Activated T-helper 1 cell treated with anti-CD3 and anti-CD28 coated beads, Interleukin-12 subunit alpha, Interleukin-12 subunit beta, Interleukin-2, Interleukin-4 antibody, amounts not matched to agents 30 ng/mL and 10 ng/mL and 1 ng/mL, durations not matched to agents 14 hours and 24 hours and 36 hours (primary cell): ENCODE measurements around the gene ACO2. TPM values are rescaled to one million over a fixed set of nuclear protein-coding genes. Genes with fewer than 3 reads are reported as not detected.

Experiments
- DNase-seq: peaks from one replicate; pipeline ENCODE4 v3.0.0; 2021; ENCODE audit warnings: low spot score
- H3K27ac Mint-ChIP-seq: one replicate; pipeline ENCODE4 v1.8.0; 2021; ENCODE audit warnings: mild to moderate bottlenecking, mixed read lengths
- H3K27me3 Mint-ChIP-seq: one replicate; pipeline ENCODE4 v1.8.0; 2022; ENCODE audit warnings: mild to moderate bottlenecking, moderate library complexity, mixed read lengths; ENCODE audit not compliant: insufficient read depth
- H3K36me3 Mint-ChIP-seq: one replicate; pipeline ENCODE4 v1.8.0; 2021; ENCODE audit warnings: low read depth, mixed read lengths
- H3K4me1 Mint-ChIP-seq: one replicate; pipeline ENCODE4 v1.8.0; 2021; ENCODE audit warnings: low read depth, mixed read lengths
- H3K4me3 Mint-ChIP-seq: one replicate; pipeline ENCODE4 v1.8.0; 2021; ENCODE audit warnings: mild to moderate bottlenecking, moderate library complexity, mixed read lengths
- H3K9me3 Mint-ChIP-seq: one replicate; pipeline ENCODE4 v1.8.0; 2021; ENCODE audit warnings: mixed read lengths
- intact Hi-C: fragments of 100-400 bp; cut with micrococcal nuclease; formaldehyde crosslinking; loops from one replicate; pipeline ENCODE4 v1.15.1; 2024
- total RNA-seq: library from RNA; stranded (reverse); gene quantifications from 2 replicates; pipeline ENCODE4 v1.2.3, GENCODE V29; 2022

Gene ACO2
- total RNA-seq, 1 donor from 2014 or later: 101 TPM

DNA sequence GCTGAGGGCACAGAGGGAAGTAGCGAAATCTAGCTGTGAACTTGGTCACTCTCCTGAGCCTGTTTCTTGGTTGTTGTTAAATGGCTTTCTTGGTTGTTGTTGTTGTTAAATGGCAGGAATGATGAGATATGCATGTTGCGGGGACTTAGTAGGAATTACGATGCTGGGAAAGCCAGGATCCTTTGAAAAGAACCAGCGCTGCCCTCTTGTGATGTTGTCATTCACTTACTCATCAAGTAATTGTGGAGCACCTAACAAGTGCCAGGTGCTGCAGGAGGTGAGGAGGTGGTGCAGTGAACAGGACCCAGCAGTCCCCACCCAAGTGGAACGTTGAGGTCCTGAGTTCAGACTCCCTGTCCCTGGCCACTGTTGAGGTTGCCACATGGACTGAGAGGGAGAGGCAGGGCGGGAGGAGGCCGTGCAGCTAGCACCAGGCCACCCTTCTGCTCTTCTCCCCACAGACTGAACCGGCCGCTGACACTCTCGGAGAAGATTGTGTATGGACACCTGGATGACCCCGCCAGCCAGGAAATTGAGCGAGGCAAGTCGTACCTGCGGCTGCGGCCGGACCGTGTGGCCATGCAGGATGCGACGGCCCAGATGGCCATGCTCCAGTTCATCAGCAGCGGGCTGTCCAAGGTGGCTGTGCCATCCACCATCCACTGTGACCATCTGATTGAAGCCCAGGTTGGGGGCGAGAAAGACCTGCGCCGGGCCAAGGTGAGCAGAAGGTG, 38.6 kb downstream of the ACO2 start:
- H3K4me3 Mint-ChIP-seq: no peak overlapping the region
- H3K27me3 Mint-ChIP-seq: no peaks in the 10 kb centered on the region
- intact Hi-C loops: no loop called here

DNA sequence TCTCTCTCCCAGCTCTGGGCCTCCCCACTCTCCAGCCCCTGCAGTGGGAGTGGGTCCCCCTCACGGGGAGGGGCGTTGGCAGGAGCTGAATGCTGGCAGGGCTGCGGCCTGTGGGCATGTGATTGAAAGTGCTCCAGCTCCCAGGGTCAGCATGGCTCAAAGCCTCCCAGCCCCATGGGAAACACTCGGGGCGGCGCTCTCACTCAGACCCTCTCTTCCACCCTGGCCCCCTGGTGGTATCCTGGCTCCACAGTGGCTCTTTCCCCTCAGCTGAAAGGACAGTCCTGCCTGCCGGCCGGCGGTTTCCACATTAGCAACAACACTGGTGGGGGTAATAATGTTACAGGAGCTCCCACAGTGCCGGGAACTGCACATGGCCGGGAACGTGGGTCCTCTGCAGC, 39.9 kb downstream of the ACO2 start:
- no peak overlapping the region for H3K4me3 Mint-ChIP-seq
- intact Hi-C loops: no loop called here
- H3K9me3 Mint-ChIP-seq: no peaks in the 10 kb centered on the region
- DNase-seq: no peak
- H3K4me1 Mint-ChIP-seq: no peaks in the 10 kb centered on the region
- peaks cover 22% of the 10 kb centered on the region for H3K36me3 Mint-ChIP-seq
- H3K27me3 Mint-ChIP-seq: no peaks in the 10 kb centered on the region
- no peak overlapping the region for H3K27ac Mint-ChIP-seq

More for the DNA sequence above, 38.6 kb downstream of the ACO2 start:
- no peaks in the 10 kb centered on the region for H3K4me1 Mint-ChIP-seq
- no peak overlapping the region for H3K27ac Mint-ChIP-seq
- no peak for DNase-seq
- H3K36me3 Mint-ChIP-seq: peaks cover 15% of the 10 kb centered on the region
- no peaks in the 10 kb centered on the region for H3K9me3 Mint-ChIP-seq

DNA sequence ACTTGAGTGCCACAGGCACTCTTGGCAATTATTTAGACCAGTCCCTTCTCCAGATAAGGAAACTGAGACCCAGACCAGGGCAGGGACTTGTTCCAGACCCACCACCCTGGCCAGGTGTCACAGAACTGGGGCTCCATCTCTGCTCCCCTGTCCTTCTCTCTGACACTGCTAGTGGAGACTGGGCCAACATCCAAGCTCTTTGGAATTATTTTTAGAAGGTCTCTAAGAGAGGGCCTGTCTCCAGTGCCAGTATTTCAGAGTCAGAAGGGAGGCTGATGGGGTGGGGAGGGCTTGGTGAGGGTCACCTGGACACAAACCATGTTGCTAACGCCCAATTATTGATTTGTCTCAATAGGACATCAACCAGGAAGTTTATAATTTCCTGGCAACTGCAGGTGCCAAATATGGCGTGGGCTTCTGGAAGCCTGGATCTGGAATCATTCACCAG, 42.6 kb downstream of the ACO2 start:
- H3K4me1 Mint-ChIP-seq: no peaks in the 10 kb centered on the region
- H3K27ac Mint-ChIP-seq: no peak overlapping the region
- H3K36me3 Mint-ChIP-seq: peaks cover 23% of the 10 kb centered on the region
- no peak overlapping the region for H3K4me3 Mint-ChIP-seq
- DNase-seq: no peak
- intact Hi-C loops: no loop called here
- no peaks in the 10 kb centered on the region for H3K27me3 Mint-ChIP-seq
- no peaks in the 10 kb centered on the region for H3K9me3 Mint-ChIP-seq

DNA sequence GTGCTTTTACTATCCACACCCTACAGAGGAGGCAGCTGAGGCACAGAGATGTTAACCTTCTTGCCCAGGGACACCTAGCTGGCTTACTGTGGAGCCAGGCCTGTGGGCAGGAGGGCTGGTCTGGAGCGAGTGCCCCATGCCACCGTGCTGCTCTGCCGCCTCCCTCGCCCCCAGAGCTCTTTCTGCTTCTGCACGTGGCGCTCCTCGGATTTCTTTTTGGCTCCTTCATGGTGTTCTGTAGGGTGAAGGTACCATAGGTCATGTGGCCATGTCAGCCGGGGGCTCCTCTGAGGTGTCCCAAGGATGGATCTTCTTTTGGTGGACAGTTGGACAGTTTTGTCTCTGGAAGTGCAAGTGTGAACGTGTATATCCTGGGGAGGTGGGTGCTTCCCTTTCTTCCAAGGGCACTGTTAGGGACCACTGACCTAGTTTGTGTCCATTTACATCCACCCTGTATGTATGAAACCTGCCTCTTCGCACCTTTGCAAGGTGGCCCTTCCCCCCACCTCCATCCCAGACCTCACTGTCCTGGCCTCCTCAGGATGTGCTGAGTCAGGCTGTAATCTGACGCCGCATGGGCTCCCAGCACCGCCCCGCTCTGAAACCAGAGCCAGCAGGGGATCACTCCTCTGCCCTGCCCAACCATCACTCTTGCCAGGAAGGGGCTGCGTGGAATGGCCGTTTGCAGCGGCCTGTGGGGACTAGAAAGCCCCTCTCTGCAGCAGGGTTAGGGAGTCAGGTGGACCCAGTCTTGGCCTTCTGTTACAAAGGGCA, 43.7 kb downstream of the ACO2 start:
- Mint-ChIP-seq H3K36me3 (peaks cover 17% of the 10 kb centered on the region), H3K27ac (no peak overlapping the region), H3K4me3 (no peak overlapping the region), H3K9me3 (no peaks in the 10 kb centered on the region), H3K27me3 (no peaks in the 10 kb centered on the region), H3K4me1 (no peaks in the 10 kb centered on the region)
- no peak for DNase-seq
- intact Hi-C loops: no loop called here

DNA sequence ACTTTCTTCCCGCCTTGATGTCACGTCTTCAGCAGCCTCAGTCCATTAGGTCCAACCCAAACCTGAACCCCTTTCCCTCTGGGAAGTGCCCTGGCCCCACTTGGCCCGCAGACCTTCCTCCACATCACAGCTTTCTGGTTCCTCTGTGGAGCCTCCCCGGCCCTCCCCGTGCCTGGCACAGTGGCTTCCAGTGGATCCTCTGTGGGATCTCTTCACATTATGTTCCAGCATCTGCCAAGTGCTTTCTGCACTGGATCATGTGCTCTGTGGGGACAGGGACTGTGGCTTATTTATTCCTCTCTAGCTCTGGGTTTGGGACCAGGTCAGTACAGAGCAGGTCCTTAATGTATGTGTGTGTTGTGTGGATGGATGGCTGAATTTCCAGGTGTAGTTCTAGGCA, 44.5 kb downstream of the ACO2 start:
- Mint-ChIP-seq H3K36me3 (peaks cover 17% of the 10 kb centered on the region), H3K9me3 (no peaks in the 10 kb centered on the region), H3K4me1 (no peaks in the 10 kb centered on the region), H3K4me3 (no peak overlapping the region), H3K27ac (no peak overlapping the region), H3K27me3 (no peaks in the 10 kb centered on the region)
- no peak for DNase-seq
- intact Hi-C loops: no loop called here

DNA sequence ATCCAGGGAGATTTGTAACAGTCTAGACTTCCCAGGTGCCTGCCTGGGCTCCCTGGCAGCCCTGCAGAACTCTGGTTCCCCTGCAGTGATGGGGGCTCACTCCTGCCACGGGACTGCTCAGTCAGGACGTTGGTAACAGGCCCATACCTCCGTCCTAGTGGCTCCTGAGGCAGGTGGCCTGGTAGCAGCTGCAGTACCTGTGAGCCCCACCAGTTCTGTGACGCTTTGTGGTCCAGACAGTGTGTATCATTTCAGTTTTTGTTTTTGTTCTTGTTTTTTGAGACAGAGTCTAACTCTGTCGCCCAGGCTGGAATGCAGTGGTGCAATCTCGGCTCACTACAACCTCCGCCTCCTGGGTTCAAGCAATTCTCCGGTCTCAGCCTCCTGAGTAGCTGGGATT, 47.5 kb downstream of the ACO2 start:
- Mint-ChIP-seq H3K4me3 (no peak overlapping the region), H3K27ac (no peak overlapping the region), H3K36me3 (peaks cover 12% of the 10 kb centered on the region), H3K4me1 (no peaks in the 10 kb centered on the region), H3K9me3 (no peaks in the 10 kb centered on the region), H3K27me3 (no peaks in the 10 kb centered on the region)
- no peak for DNase-seq
- intact Hi-C loops: no loop called here

DNA sequence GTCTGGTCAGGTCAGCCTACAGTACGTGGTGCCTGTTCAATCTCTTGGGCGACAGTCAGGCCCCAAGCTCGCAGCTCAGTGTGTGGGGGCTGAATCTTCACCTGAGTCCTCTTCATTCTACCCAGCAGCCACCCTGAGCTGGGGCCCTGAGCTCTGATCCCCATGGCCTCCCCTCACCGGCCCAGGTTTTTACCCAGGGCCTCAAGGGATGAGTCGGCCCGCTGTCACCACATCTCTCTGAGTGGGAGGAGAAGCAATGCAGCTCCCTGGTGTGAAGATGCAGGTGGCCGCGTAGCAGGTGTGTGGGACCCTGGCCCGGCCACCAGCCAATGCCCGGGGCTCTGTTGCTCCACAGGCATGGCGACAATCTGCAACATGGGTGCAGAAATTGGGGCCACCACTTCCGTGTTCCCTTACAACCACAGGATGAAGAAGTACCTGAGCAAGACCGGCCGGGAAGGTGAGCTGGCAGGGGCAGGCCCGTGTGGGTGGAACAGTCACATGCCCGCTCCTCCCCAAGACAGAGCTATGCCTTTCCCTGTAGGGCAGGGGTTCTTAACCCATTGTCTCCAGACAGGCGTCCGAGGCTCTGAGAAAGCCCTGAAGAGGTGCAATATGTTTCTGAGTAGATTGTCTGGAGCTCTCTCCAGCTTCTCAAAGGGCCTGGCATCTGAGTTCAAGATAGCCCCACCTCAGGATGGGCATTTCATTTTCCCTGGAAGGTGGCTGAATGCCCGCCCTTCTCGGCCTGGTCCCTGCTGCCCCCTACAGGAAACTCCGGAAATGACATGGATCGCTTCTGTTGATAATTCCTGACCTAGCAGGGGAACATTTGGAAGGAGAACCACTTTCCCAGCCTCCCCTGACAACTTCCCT, 48.5 kb downstream of the ACO2 start:
- Mint-ChIP-seq H3K4me3 (no peak overlapping the region), H3K27ac (no peak overlapping the region), H3K27me3 (no peaks in the 10 kb centered on the region), H3K4me1 (no peaks in the 10 kb centered on the region), H3K36me3 (peaks cover 9% of the 10 kb centered on the region), H3K9me3 (no peaks in the 10 kb centered on the region)
- no peak for DNase-seq
- intact Hi-C loops: loop anchor here (1.0 to 2.0 kb wide), 2 partner anchors 37 to 114 kb away; no protein-coding TSS in a partner anchor

DNA sequence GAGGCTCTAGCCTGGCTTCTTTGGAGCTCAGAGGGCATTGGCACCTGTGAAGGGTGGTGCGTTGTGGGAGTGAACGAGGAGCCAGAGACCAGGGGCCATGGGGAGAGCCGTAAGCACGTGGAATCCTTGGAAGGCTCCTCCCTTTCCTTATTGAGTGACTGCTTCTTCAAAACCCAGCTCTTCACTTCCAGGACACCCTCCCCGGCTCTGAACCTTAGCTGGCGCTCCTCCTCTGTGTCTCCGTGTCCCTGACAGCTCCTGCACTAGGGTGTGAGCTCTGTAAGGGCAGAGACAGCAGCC, 49.1 kb downstream of the ACO2 start:
- Mint-ChIP-seq H3K36me3 (peaks cover 7% of the 10 kb centered on the region), H3K4me1 (no peaks in the 10 kb centered on the region), H3K27me3 (no peaks in the 10 kb centered on the region), H3K27ac (no peak overlapping the region), H3K4me3 (no peak overlapping the region), H3K9me3 (no peaks in the 10 kb centered on the region)
- intact Hi-C loops: loop anchor here (2.0 kb wide), 1 partner anchor 37 kb away; no protein-coding TSS in a partner anchor
- DNase-seq: no peak

- H3K27me3 Mint-ChIP-seq: no peaks in the 10 kb centered on the region
- no peak overlapping the region for H3K4me3 Mint-ChIP-seq
- H3K4me1 Mint-ChIP-seq: peaks cover 11% of the 10 kb centered on the region
- H3K27ac Mint-ChIP-seq: no peak overlapping the region
- no peak for DNase-seq
- peaks cover 7% of the 10 kb centered on the region for H3K36me3 Mint-ChIP-seq
- intact Hi-C loops: no loop called here
- H3K9me3 Mint-ChIP-seq: no peaks in the 10 kb centered on the region
These were observed 52.2 kb downstream of the ACO2 start for GRCh38 chr22:41521126-41521525.

DNA sequence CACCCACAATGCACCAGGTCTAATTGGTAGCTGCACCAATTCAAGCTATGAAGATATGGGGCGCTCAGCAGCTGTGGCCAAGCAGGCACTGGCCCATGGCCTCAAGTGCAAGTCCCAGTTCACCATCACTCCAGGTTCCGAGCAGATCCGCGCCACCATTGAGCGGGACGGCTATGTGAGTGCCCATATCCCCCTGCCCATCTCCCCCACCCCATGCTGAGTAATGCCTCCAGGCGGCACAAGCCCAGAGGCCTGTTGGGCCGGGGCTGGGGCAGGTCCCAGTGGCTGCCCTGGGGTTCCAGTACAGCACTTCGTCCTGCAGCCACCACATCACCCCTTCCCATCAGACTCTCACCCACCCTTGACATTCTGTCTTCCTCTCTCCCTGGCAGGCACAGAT, 53.9 kb downstream of the ACO2 start:
- Mint-ChIP-seq H3K9me3 (no peaks in the 10 kb centered on the region), H3K27me3 (no peaks in the 10 kb centered on the region), H3K36me3 (peaks cover 12% of the 10 kb centered on the region), H3K4me1 (peaks cover 11% of the 10 kb centered on the region), H3K27ac (peak overlapping the region; percentile 67), H3K4me3 (no peak overlapping the region)
- intact Hi-C loops: no loop called here
- no peak for DNase-seq

- intact Hi-C loops: no loop called here
- DNase-seq: no peak
These were observed 54.7 kb downstream of the ACO2 start for GRCh38 chr22:41523464-41524221.

GRCh38 chr22:41524251-41524661, 55.3 kb downstream of the ACO2 start:
- no peak for DNase-seq
- Mint-ChIP-seq H3K9me3 (no peaks in the 10 kb centered on the region), H3K27me3 (no peaks in the 10 kb centered on the region), H3K4me3 (no peak overlapping the region), H3K4me1 (peaks cover 11% of the 10 kb centered on the region), H3K36me3 (peaks cover 20% of the 10 kb centered on the region), H3K27ac (no peak overlapping the region)
- intact Hi-C loops: no loop called here

More at GRCh38 chr22:41523464-41524221, 54.7 kb downstream of the ACO2 start:
- H3K4me3 Mint-ChIP-seq: no peak overlapping the region
- no peak overlapping the region for H3K27ac Mint-ChIP-seq
- H3K27me3 Mint-ChIP-seq: no peaks in the 10 kb centered on the region
- H3K9me3 Mint-ChIP-seq: no peaks in the 10 kb centered on the region
- peaks cover 11% of the 10 kb centered on the region for H3K4me1 Mint-ChIP-seq
- peaks cover 15% of the 10 kb centered on the region for H3K36me3 Mint-ChIP-seq
